ENCODE data around the gene KCNK7.

DNA sequence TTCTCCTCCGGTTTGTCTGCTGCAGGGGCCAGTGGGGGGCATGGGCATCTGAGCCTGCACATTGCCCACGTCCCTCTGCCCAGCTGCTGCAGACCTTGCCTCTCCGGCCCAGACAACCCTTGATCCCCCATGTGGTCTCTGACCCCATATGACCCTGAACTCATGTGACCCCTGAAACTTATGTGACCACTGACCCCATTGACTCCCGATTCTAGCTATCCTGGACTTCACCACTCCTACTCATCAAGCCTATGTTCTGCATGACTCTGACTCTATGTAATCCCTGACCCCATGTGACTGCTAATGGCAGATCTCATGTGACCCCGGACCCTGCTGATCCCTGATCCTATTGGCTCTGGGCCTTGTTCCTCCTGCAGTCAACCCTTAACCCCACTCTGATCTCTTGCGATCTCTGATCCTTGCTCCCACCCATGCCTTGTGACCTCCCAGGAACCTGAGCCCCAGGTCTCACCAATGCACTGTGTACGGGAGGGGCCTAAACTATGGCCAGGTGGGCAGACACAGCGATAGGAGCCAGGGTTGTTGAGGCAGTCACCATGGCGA, 43.1 kb downstream of the KCNK7 start:
- TF ChIP-seq, protein P1, sequence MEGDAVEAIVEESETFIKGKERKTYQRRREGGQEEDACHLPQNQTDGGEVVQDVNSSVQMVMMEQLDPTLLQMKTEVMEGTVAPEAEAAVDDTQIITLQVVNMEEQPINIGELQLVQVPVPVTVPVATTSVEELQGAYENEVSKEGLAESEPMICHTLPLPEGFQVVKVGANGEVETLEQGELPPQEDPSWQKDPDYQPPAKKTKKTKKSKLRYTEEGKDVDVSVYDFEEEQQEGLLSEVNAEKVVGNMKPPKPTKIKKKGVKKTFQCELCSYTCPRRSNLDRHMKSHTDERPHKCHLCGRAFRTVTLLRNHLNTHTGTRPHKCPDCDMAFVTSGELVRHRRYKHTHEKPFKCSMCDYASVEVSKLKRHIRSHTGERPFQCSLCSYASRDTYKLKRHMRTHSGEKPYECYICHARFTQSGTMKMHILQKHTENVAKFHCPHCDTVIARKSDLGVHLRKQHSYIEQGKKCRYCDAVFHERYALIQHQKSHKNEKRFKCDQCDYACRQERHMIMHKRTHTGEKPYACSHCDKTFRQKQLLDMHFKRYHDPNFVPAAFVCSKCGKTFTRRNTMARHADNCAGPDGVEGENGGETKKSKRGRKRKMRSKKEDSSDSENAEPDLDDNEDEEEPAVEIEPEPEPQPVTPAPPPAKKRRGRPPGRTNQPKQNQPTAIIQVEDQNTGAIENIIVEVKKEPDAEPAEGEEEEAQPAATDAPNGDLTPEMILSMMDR (IDR thresholded peaks at IDR 0.05) = no peak
- no peak for TF ChIP-seq POLR2A (IDR thresholded peaks at IDR 0.05)

Data from uterus (tissue), 2 donors.